Smooth muscle cell (in vitro differentiated cells): ENCODE results near the gene LMNTD1. TPM values are rescaled to one million over a fixed set of nuclear protein-coding genes. Genes with fewer than 3 reads are reported as not detected.
A peak's percentile ranks its signal among the peaks of the same experiment; 100 is the strongest.

Experiments
- DNase-seq: peaks from one replicate; lab custom pipeline; 2025; ENCODE audit not compliant: unreplicated experiment; lab: John Stamatoyannopoulos, UW
- H2AFZ ChIP-seq: fragments of 200-600 bp; sonication (generic); 2 replicates; pipeline ENCODE4 v1.6.0; 2016; ENCODE audit warnings: antibody characterized with exemption, low read depth, mild to moderate bottlenecking
- H3F3A ChIP-seq: fragments of 200-600 bp; sonication (generic); 2 replicates; pipeline ENCODE4 v1.6.0; 2017; ENCODE audit warnings: antibody characterized with exemption, low read depth
- H3K27ac ChIP-seq: fragments of 200-600 bp; sonication (generic); 2 replicates; pipeline ENCODE4 v1.5.1; 2016; ENCODE audit warnings: low read depth, mild to moderate bottlenecking
- H3K27me3 ChIP-seq: fragments of 200-600 bp; sonication (generic); 2 replicates; pipeline ENCODE4 v1.6.1; 2016; ENCODE audit warnings: low read depth, mild to moderate bottlenecking
- H3K36me3 ChIP-seq: fragments of 200-600 bp; sonication (generic); 2 replicates; pipeline ENCODE4 v1.5.1; 2016; ENCODE audit warnings: low read depth
- H3K4me1 ChIP-seq: fragments of 200-600 bp; sonication (generic); 2 replicates; pipeline ENCODE4 v1.5.1; 2016; ENCODE audit warnings: low read depth
- H3K4me2 ChIP-seq: fragments of 200-600 bp; sonication (generic); 2 replicates; pipeline ENCODE4 v1.6.0; 2016; ENCODE audit warnings: mild to moderate bottlenecking
- H3K4me3 ChIP-seq: fragments of 200-600 bp; sonication (generic); 2 replicates; pipeline ENCODE4 v1.5.1; 2016; ENCODE audit warnings: mild to moderate bottlenecking
- H3K79me2 ChIP-seq: fragments of 200-600 bp; sonication (generic); 2 replicates; pipeline ENCODE4 v1.6.0; 2016; ENCODE audit warnings: low read depth, mild to moderate bottlenecking
- H3K9ac ChIP-seq: fragments of 200-600 bp; sonication (generic); 2 replicates; pipeline ENCODE4 v1.6.0; 2016; ENCODE audit warnings: low read depth
- H3K9me3 ChIP-seq: fragments of 200-600 bp; sonication (generic); replicated peaks from 2 replicates; pipeline ENCODE4 v1.5.1; 2016; ENCODE audit warnings: low read depth
- H4K20me1 ChIP-seq: fragments of 200-600 bp; sonication (generic); 2 replicates; pipeline ENCODE4 v1.6.0; 2016; ENCODE audit warnings: low read depth
- WGBS: methylation state at CpG from one replicate; pipeline ENCODE4 v1.1.7; 2016; ENCODE audit warnings: low lambda C conversion rate; 5-methylcytosine and 5-hydroxymethylcytosine counted together
- polyA plus RNA-seq: library from polyadenylated mRNA; unstranded; fragments of >200 nt; fragmentation: Nextera tagmentation; extraction: Ambion mirVana; gene quantifications from 2 replicates; pipeline ENCODE4 v1.2.1, GENCODE V29; 2016
- total RNA-seq: library from RNA; depleted of rRNA; stranded (reverse); fragments of >200 nt; gene quantifications from 2 replicates; pipeline ENCODE4 v1.2.3, GENCODE V29; 2014
- TF ChIP-seq, protein P1 (sequence below): fragments of 200-600 bp; sonication (generic); IDR thresholded peaks from 2 replicates; pipeline ENCODE4 v1.5.1; 2017; ENCODE audit warnings: borderline replicate concordance, mild to moderate bottlenecking, antibody characterized with exemption; ENCODE audit not compliant: insufficient read depth, poor library complexity, severe bottlenecking

Gene LMNTD1
- total and polyA plus RNA-seq, 2 experiments from 2014 or later, result not detected

DNA sequence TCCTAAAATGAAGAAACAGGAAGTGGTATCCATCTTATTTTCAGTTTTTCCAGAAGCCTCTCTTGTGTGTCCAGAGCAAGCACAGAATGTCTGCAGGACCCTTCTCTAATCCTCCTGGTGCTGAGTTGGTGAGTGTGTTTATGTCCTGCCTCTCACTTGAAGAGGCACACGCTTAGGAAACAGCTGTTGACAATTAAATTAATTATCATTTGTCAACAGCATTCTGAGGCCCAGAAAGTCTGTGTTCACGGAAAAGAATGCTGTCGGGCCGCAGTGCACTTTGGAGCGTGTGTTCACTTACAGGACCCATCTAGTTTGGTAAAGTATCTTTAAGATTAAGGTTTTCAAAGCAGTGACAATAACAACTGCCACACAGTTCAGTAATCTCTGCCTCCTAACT, 70.5 kb downstream of the LMNTD1 start:
- Histone ChIP-seq H3K9ac (peak overlapping the region; percentile 17), H3F3A (no peaks in the 10 kb centered on the region), H3K4me3 (no peak overlapping the region), H3K36me3 (no peaks in the 10 kb centered on the region), H3K79me2 (no peaks in the 10 kb centered on the region), H3K27ac (no peak overlapping the region), H3K4me1 (no peaks in the 10 kb centered on the region), H3K9me3 (no peaks in the 10 kb centered on the region), H3K4me2 (peak overlapping the region; percentile 51), H2AFZ (peak overlapping the region; percentile 60), H4K20me1 (no peaks in the 10 kb centered on the region), H3K27me3 (peaks cover 5% of the 10 kb centered on the region)
- 3% methylated on average over 5 of the region's 5 CpGs for WGBS
- TF ChIP-seq, protein P1, sequence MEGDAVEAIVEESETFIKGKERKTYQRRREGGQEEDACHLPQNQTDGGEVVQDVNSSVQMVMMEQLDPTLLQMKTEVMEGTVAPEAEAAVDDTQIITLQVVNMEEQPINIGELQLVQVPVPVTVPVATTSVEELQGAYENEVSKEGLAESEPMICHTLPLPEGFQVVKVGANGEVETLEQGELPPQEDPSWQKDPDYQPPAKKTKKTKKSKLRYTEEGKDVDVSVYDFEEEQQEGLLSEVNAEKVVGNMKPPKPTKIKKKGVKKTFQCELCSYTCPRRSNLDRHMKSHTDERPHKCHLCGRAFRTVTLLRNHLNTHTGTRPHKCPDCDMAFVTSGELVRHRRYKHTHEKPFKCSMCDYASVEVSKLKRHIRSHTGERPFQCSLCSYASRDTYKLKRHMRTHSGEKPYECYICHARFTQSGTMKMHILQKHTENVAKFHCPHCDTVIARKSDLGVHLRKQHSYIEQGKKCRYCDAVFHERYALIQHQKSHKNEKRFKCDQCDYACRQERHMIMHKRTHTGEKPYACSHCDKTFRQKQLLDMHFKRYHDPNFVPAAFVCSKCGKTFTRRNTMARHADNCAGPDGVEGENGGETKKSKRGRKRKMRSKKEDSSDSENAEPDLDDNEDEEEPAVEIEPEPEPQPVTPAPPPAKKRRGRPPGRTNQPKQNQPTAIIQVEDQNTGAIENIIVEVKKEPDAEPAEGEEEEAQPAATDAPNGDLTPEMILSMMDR, result no peak
- DNase-seq, result no peak

DNA sequence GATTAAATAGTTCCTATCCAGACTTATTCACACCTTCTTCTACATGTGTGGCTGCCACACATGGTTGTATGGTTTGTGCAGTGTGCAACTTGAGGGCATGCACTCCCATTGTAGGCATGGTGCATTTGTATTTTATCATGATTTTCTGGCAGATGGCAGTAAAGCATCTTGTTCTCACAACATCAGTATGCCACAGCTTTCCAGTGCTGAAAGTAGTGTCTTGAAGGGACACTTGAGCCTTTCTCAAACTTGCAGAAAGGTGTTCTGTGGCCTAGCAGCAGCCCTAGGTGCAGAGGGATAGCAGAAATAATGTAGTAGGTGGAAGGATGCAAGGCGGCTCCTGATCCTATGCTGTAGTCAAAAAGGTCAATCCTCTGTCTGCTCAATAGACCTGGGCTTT, 72.9 kb downstream of the LMNTD1 start:
- Histone ChIP-seq H3K4me3 (no peak overlapping the region), H3F3A (no peaks in the 10 kb centered on the region), H3K27me3 (peaks cover 5% of the 10 kb centered on the region), H3K4me2 (no peak overlapping the region), H3K36me3 (no peaks in the 10 kb centered on the region), H3K79me2 (no peaks in the 10 kb centered on the region), H2AFZ (no peak overlapping the region), H4K20me1 (no peaks in the 10 kb centered on the region), H3K4me1 (no peaks in the 10 kb centered on the region), H3K9me3 (no peaks in the 10 kb centered on the region), H3K9ac (no peak overlapping the region), H3K27ac (no peak overlapping the region)
- no peak for DNase-seq
- WGBS, result 100% methylated on average over 1 of the region's 1 CpG
- TF ChIP-seq, protein P1, result no peak

DNA sequence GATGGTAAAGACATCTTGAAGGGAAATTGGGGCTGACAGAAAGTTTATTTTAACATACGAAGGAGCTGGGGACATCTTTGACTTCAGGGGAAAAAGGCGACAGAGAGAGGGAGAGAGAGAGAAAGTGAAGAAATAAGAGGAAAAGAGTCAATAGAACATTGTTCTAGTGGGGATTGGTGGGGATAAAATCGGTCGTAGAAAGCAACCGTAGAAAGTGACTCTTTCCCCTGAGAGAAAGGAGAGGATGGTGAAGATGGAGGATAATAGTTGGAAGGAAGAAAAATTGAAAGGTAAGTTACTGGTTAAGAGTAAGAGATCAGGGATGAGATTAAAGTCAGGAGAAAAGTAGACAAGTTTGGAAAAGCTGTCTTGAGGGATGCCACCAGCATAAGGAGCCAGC, 75.9 kb downstream of the LMNTD1 start:
- no peaks in the 10 kb centered on the region for H3K36me3 ChIP-seq
- 96% methylated on average over 5 of the region's 5 CpGs for WGBS

DNA sequence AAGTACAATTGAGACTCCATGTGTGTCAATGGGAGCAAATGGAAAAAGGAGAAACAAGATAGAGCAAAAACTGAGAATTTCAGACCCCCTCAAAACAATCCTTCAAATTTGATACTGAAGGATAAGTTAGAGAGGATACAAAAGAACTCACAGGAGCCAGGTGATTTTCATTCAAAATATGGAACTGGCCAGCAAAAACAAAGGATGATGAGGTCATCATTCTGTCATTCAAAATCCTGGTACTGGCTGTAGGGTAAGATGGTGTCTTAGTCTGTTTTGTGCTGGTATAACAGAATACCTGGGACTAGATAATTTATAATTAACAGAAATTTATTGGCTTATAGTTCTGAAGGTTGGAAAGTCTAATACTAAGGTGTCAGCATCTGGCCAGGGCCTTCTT, 80.6 kb downstream of the LMNTD1 start:
- DNase-seq, result no peak
- Histone ChIP-seq H3K36me3 (no peaks in the 10 kb centered on the region), H3K27ac (no peak overlapping the region), H3K4me3 (no peak overlapping the region), H3K27me3 (no peaks in the 10 kb centered on the region), H3K4me2 (no peak overlapping the region), H3K9ac (no peak overlapping the region), H3K4me1 (no peaks in the 10 kb centered on the region), H3F3A (no peaks in the 10 kb centered on the region), H3K79me2 (no peaks in the 10 kb centered on the region), H4K20me1 (no peaks in the 10 kb centered on the region), H3K9me3 (no peaks in the 10 kb centered on the region), H2AFZ (no peak overlapping the region)
- TF ChIP-seq, protein P1, result no peak

More for the DNA sequence above, 75.9 kb downstream of the LMNTD1 start:
- Histone ChIP-seq H3F3A (no peaks in the 10 kb centered on the region), H4K20me1 (no peaks in the 10 kb centered on the region), H3K79me2 (no peaks in the 10 kb centered on the region), H3K9ac (no peak overlapping the region), H3K9me3 (no peaks in the 10 kb centered on the region), H3K27ac (no peak overlapping the region), H2AFZ (no peak overlapping the region), H3K4me3 (no peak overlapping the region), H3K27me3 (peaks cover 5% of the 10 kb centered on the region), H3K4me2 (no peak overlapping the region), H3K4me1 (no peaks in the 10 kb centered on the region)
- DNase-seq, result no peak
- TF ChIP-seq, protein P1, result no peak
